Activated naive CD8-positive, alpha-beta T cell treated with anti-CD3 and anti-CD28 coated beads, Interleukin-2, amount 10 ng/mL, durations not matched to agents 7 days and 5 days (primary cell): Measurements from ENCODE around the gene ADH1C. TPM values are rescaled to one million over a fixed set of nuclear protein-coding genes. Genes with fewer than 3 reads are reported as not detected.

Source experiments
- ATAC-seq: fragments of 150-1000 bp; cut with Tn5 transposase; one replicate; pipeline ENCODE4 v1.10.0; 2021; ENCODE audit warnings: low read depth, moderate library complexity
- POLR2A ChIA-PET: fragments of 350-600 bp; sonication (Branson Sonifier 250); formaldehyde crosslinking; loops from one replicate; lab custom pipeline; 2021; ENCODE audit warnings: antibody characterized with exemption; lab: Charles Lee
- DNase-seq: peaks from one replicate; pipeline ENCODE4 v3.0.0; 2021
- H3K27ac Mint-ChIP-seq: one replicate; pipeline ENCODE4 v1.8.0; 2022; ENCODE audit warnings: mild to moderate bottlenecking, mixed read lengths
- H3K27me3 Mint-ChIP-seq: one replicate; pipeline ENCODE4 v1.8.0; 2022; ENCODE audit warnings: mild to moderate bottlenecking, moderate library complexity, mixed read lengths
- H3K36me3 Mint-ChIP-seq: one replicate; pipeline ENCODE4 v1.8.0; 2021; ENCODE audit warnings: mild to moderate bottlenecking, mixed read lengths
- H3K4me1 Mint-ChIP-seq: one replicate; pipeline ENCODE4 v1.8.0; 2021; ENCODE audit warnings: mixed read lengths
- H3K4me3 Mint-ChIP-seq: one replicate; pipeline ENCODE4 v1.8.0; 2022; ENCODE audit warnings: mild to moderate bottlenecking, moderate library complexity, mixed read lengths
- H3K9me3 Mint-ChIP-seq: one replicate; pipeline ENCODE4 v1.8.0; 2021; ENCODE audit warnings: mixed read lengths
- total RNA-seq, 2 experiments: library from RNA; stranded (reverse); gene quantifications; one replicate each; pipeline ENCODE4 v1.2.3, GENCODE V29; 2021

The ADH1C gene
- total RNA-seq, 2 experiments from 2014 or later, result not detected

DNA sequence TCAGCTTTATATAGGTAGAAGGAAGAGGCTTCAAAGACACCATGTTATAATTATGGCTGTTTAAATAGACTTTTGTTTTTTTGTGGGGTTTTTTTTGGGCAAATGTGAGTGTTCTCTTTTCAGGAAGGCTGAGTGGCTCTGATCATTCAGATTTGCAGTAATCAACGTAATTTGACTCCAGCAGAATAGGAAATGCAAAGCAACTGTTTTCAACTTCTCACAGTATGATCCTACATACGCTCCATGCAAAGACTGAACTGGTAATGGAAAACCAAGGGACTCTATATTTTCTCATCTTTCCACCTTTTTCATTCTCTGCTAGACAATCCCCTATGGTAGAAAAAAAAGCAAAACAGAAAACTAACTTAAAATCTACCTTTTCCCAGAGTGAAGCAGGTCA is 42.2 kb downstream of the ADH1C start:
- Mint-ChIP-seq H3K27me3 (peaks cover 3% of the 10 kb centered on the region), H3K27ac (no peak overlapping the region), H3K9me3 (no peaks in the 10 kb centered on the region), H3K4me3 (no peak overlapping the region), H3K4me1 (no peaks in the 10 kb centered on the region), H3K36me3 (no peaks in the 10 kb centered on the region)
- POLR2A ChIA-PET, result no interaction called here
- no peak for DNase-seq
- no peak for ATAC-seq

DNA sequence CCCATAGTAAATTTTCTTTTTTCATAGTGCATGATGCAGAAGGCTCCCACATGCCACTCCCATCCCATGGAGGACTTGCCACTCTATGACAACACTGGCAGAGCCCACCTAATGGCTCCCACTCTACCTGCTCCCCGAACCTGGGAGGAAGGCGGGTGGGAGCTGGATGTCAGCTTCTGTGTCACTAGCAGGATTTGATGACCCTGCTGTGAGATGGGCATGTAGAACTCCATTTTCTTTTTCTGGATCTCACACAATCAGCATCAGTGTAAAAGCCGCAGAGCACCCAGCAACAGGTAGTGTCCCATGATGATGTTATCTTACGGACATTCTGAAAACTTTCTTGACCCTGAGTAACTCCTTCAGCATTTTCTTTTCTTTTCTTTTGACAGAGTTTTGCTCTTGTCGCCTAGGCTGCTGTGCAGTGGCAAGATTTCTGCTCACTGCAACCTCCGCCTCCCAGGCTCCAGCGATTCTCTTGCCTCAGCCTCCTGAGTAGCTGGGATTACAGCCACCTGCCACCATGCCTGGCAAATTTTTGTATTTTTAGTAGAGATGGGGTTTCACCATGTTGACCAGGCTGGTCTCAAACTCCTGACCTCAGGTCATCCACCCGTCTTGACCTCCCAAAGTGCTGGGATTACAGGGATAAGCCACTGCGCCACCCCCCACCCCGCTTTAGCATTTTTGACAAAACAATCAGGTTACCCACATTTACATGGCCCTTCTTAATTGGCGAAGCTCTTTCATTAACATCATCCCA is 46.7 kb downstream of the ADH1C start:
- no peak overlapping the region for H3K4me3 Mint-ChIP-seq
- DNase-seq (no peak), ATAC-seq (no peak)
- peaks cover 3% of the 10 kb centered on the region for H3K27me3 Mint-ChIP-seq
- POLR2A ChIA-PET, result no interaction called here
- no peaks in the 10 kb centered on the region for H3K4me1 Mint-ChIP-seq
- H3K9me3 Mint-ChIP-seq, result no peaks in the 10 kb centered on the region
- no peak overlapping the region for H3K27ac Mint-ChIP-seq
- no peaks in the 10 kb centered on the region for H3K36me3 Mint-ChIP-seq

DNA sequence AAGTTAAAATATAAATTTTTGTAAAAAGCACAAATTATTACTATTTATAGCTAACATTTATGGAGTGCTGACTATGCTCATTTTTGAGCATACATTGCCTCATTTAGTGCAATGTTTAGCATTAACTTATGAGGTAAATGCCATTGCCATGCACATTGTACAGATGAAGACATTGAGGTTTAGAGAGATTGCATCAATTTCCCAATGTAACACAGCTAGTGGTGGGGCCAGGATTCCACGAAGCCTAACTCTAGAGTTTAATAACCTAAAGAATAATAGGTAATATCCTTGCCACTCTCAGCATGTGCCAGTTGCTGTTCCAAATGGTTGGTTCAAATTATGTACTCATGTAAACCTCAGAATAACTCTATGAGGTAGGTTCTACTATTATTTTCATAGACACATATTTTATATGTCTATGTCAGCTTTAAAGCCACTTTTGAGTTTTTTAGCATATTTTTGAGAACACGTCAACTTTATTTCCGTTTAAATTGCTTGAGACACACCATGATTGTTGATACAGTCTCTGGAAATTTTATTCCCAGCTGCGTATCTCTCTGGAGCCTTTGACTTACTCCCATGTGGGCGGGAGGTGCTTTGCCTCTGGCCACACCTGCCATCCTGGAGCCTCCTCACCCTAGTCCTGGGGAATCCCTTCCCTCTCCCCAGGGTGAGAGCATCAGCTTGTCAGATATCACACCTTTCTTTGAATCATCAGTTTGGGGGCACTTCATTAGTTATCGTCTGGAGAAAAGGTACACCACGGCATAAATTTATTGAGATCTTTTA is 51.0 kb downstream of the ADH1C start:
- ATAC-seq, result no peak
- no peak overlapping the region for H3K27ac Mint-ChIP-seq
- H3K36me3 Mint-ChIP-seq, result no peaks in the 10 kb centered on the region
- no peak for DNase-seq
- H3K4me1 Mint-ChIP-seq, result no peaks in the 10 kb centered on the region
- POLR2A ChIA-PET, result no interaction called here
- no peaks in the 10 kb centered on the region for H3K27me3 Mint-ChIP-seq
- no peak overlapping the region for H3K4me3 Mint-ChIP-seq
- peaks cover 1% of the 10 kb centered on the region for H3K9me3 Mint-ChIP-seq

DNA sequence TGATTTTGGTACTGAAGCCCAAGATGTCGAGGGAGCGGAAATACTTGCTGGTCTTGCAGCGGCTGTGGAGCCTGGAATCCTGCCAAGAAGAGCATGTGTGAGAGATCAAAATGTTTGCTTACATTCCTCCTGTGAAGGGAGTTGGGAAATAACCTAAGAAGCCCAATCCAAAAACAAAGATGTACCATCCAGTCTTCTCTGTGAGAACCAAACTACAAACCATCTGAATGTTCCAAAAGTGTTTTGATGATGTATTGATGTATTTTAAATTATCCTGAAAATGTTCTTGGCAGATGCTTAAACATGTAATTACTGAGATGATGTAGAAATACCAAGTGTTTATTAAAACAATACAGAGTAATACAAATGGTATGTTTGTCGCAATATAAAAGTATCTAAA is 51.6 kb downstream of the ADH1C start:
- Mint-ChIP-seq H3K27ac (no peak overlapping the region), H3K27me3 (no peaks in the 10 kb centered on the region), H3K4me3 (no peak overlapping the region), H3K4me1 (no peaks in the 10 kb centered on the region), H3K9me3 (peaks cover 3% of the 10 kb centered on the region), H3K36me3 (no peaks in the 10 kb centered on the region)
- POLR2A ChIA-PET, result no interaction called here
- DNase-seq (no peak), ATAC-seq (no peak)

DNA sequence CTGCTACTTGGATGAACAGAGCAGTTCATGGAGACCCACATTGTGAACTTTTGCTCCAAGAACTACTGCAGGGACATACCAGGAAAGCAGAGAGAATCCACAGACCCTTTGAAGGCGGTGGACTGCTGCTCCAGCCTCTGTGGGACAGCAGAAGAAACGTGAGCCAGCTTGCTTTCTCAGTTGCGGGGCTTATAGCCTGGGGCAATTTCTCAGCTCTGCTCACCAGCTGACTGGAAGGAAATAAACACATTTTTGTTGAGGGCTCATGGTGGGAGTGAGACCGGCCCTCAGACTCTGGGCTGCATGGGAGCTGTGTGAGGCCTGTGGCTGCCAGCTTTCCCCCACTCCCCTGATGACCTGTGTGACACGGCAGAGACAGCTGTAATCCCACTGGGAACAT is 59.2 kb downstream of the ADH1C start:
- H3K9me3 Mint-ChIP-seq, result peaks cover 3% of the 10 kb centered on the region
- no peaks in the 10 kb centered on the region for H3K4me1 Mint-ChIP-seq
- no peaks in the 10 kb centered on the region for H3K27me3 Mint-ChIP-seq
- POLR2A ChIA-PET, result no interaction called here
- ATAC-seq (no peak), DNase-seq (no peak)
- H3K36me3 Mint-ChIP-seq, result no peaks in the 10 kb centered on the region
- no peak overlapping the region for H3K4me3 Mint-ChIP-seq
- no peak overlapping the region for H3K27ac Mint-ChIP-seq

DNA sequence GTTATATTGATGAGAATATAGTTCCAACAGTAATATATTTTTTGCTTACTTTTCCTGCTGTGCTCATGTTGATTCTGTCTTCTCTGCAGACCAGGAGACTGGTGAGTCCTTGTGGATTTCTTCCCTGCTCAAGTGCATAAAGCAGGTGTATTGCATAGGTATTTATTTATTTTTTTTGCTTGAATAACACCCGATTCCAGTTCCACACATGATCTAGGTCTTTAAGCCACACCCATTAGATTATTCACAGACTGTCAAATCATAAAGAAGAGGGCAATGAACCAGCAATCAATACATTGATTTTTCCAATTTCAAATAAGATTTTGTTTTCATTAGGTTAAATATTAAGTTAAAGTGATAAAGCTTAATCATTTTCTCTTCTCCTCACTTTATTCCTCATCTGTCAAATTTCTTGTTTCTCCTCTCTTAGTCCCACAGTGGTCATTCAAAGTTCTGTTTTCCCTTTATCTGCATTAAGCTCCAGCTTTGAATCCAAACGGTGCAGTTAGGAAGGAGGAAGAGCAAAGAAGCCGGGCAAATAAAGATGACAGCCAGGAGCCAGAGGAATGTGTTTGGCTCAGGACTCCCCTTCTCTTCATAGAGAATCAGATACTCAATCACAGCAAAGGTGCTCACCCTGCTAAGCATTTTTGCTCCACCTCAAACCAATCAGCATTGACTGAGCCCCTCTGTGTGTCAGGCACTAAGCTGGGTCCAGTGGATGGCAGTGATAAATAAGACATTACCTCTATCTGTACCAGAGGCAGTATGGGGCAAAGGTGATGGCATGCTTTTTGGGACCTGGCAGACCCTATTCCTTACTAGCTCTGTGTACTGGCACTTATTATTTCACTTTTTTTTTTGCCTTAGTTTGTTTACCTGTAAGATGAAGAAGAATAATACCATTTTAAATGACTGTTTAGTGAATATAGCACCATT is 61.4 kb downstream of the ADH1C start, which contains the start of gene ADH1A:
ADH1A (minus strand) TSS at position 138 of the 939 bp plus-strand sequence; CDS start at position 67, 71 bp downstream.
- H3K9me3 Mint-ChIP-seq, result no peaks in the 10 kb centered on the region
- ATAC-seq, result no peak
- no peaks in the 10 kb centered on the region for H3K27me3 Mint-ChIP-seq
- no peak within 1 kb of the TSS for H3K27ac Mint-ChIP-seq
- no peaks in the 10 kb centered on the region for H3K36me3 Mint-ChIP-seq
- POLR2A ChIA-PET, result no interaction called here
- no peak for DNase-seq
- no peak within 1 kb of the TSS for H3K4me3 Mint-ChIP-seq
- no peaks in the 10 kb centered on the region for H3K4me1 Mint-ChIP-seq

Other genes starting within 250 kb of the ADH1C start
- gene ADH4, start 208.4 kb downstream of the ADH1C start, total RNA-seq, result not detected
- gene ADH6, start 133.5 kb downstream of the ADH1C start, total RNA-seq, result not detected
- not detected for gene ADH1A, start 61.8 kb downstream of the ADH1C start, total RNA-seq
- not detected for gene ADH1B, start 31.3 kb downstream of the ADH1C start, total RNA-seq
- not detected for gene ADH7, start 82.6 kb upstream of the ADH1C start, total RNA-seq
- gene C4orf17, start 158.3 kb upstream of the ADH1C start, total RNA-seq, result not detected
- gene TRMT10A, start 211.3 kb upstream of the ADH1C start, total RNA-seq, result 1 to 10 TPM; 5.5 to 6.3 TPM
- under 1 TPM; 0.43 to 0.64 TPM for gene MTTP, start 222.1 kb upstream of the ADH1C start, total RNA-seq